ENCODE data around the gene PSMA6. TPM values are rescaled to one million over a fixed set of nuclear protein-coding genes. Genes with fewer than 3 reads are reported as not detected.
"Not testable (repeated sequence)": the region's sequence is repeated elsewhere in the genome, so short reads cannot be mapped to it uniquely, and the experiment has no call there.

PSMA6 gene
- total and polyA plus RNA-seq, 2 donors (not counting 1 experiment from before 2014, with no cell fraction given): 190 to 225 TPM

GRCh38 chr14:35248476-35248788, 43.8 kb upstream of the PSMA6 start:
- Histone ChIP-seq H3K79me2 (ENCODE audit: control insufficient read depth, insufficient read depth, low read length) (no peaks in the 10 kb centered on the region), H3K4me1 (ENCODE audit: control insufficient read depth, extremely low read depth, insufficient read depth, low read length) (no peaks in the 10 kb centered on the region), H3K4me2 (ENCODE audit: extremely low read depth, insufficient read depth, low read length) (no peak overlapping the region), H3K9me3 (ENCODE audit: control insufficient read depth, insufficient read depth, low read depth, low read length) (no peaks in the 10 kb centered on the region), H3K27ac (ENCODE audit: insufficient read depth, low read length) (no peak overlapping the region), H3K9ac (ENCODE audit: insufficient read depth, low read length) (no peak overlapping the region), H3K4me3 (replicated peaks in 1 of 4; ENCODE audit: control extremely low read depth in 1 of 4, insufficient read depth in 1 of 4, low read depth in 3 of 4, low read length in 4 of 4) (no peak overlapping the region), H4K20me1 (ENCODE audit: control insufficient read depth, extremely low read depth, insufficient read depth, low read length) (no peaks in the 10 kb centered on the region), H3K27me3 (ENCODE audit: control insufficient read depth, insufficient read depth, low read length) (no peaks in the 10 kb centered on the region), H2AFZ (ENCODE audit: low read length) (no peak overlapping the region), H3K36me3 (ENCODE audit: control insufficient read depth, insufficient read depth, low read length) (no peaks in the 10 kb centered on the region)
- no peak for DNase-seq (ENCODE audit: low read depth in 2 of 2)
- no peak for TF ChIP-seq EZH2 (IDR thresholded peaks at IDR 0.05; ENCODE audit: low read length, missing control alignments)
- TF ChIP-seq CTCF (conservative IDR thresholded peaks at IDR 0.05 in 1 of 2, IDR thresholded peaks at IDR 0.05 in 1 of 2; ENCODE audit: low read depth in 1 of 2, low read length in 2 of 2): no peak

- Histone ChIP-seq H3K27me3 (ENCODE audit: control insufficient read depth, insufficient read depth, low read length) (no peaks in the 10 kb centered on the region), H3K9me3 (ENCODE audit: control insufficient read depth, insufficient read depth, low read depth, low read length) (no peaks in the 10 kb centered on the region), H3K27ac (ENCODE audit: insufficient read depth, low read length) (no peak overlapping the region), H3K4me1 (ENCODE audit: control insufficient read depth, extremely low read depth, insufficient read depth, low read length) (no peaks in the 10 kb centered on the region), H3K4me2 (ENCODE audit: extremely low read depth, insufficient read depth, low read length) (no peak overlapping the region), H2AFZ (ENCODE audit: low read length) (no peak overlapping the region), H3K4me3 (replicated peaks in 1 of 4; ENCODE audit: control extremely low read depth in 1 of 4, insufficient read depth in 1 of 4, low read depth in 3 of 4, low read length in 4 of 4) (no peak overlapping the region), H3K79me2 (ENCODE audit: control insufficient read depth, insufficient read depth, low read length) (no peaks in the 10 kb centered on the region), H4K20me1 (ENCODE audit: control insufficient read depth, extremely low read depth, insufficient read depth, low read length) (no peaks in the 10 kb centered on the region), H3K36me3 (ENCODE audit: control insufficient read depth, insufficient read depth, low read length) (no peaks in the 10 kb centered on the region), H3K9ac (ENCODE audit: insufficient read depth, low read length) (no peak overlapping the region)
- no peak for DNase-seq (ENCODE audit: low read depth in 2 of 2)
- TF ChIP-seq CTCF (conservative IDR thresholded peaks at IDR 0.05 in 1 of 2, IDR thresholded peaks at IDR 0.05 in 1 of 2; ENCODE audit: low read depth in 1 of 2, low read length in 2 of 2) (no peak), EZH2 (IDR thresholded peaks at IDR 0.05; ENCODE audit: low read length, missing control alignments) (no peak)
Measured at GRCh38 chr14:35250319-35250718, 41.9 kb upstream of the PSMA6 start.

GRCh38 chr14:35252451-35252868, 39.7 kb upstream of the PSMA6 start:
- H3K4me1 ChIP-seq (ENCODE audit: control insufficient read depth, extremely low read depth, insufficient read depth, low read length): no peaks in the 10 kb centered on the region
- H3K79me2 ChIP-seq (ENCODE audit: control insufficient read depth, insufficient read depth, low read length): no peaks in the 10 kb centered on the region
- no peak overlapping the region for H3K9ac ChIP-seq (ENCODE audit: insufficient read depth, low read length)
- TF ChIP-seq CTCF (conservative IDR thresholded peaks at IDR 0.05 in 1 of 2, IDR thresholded peaks at IDR 0.05 in 1 of 2; ENCODE audit: low read depth in 1 of 2, low read length in 2 of 2): no peak
- no peak for TF ChIP-seq EZH2 (IDR thresholded peaks at IDR 0.05; ENCODE audit: low read length, missing control alignments)
- H2AFZ ChIP-seq (ENCODE audit: low read length): no peak overlapping the region
- H3K9me3 ChIP-seq (ENCODE audit: control insufficient read depth, insufficient read depth, low read depth, low read length): no peaks in the 10 kb centered on the region
- DNase-seq (ENCODE audit: low read depth in 2 of 2): no peak
- no peak overlapping the region for H3K4me3 ChIP-seq (replicated peaks in 1 of 4; ENCODE audit: control extremely low read depth in 1 of 4, insufficient read depth in 1 of 4, low read depth in 3 of 4, low read length in 4 of 4)
- H3K27me3 ChIP-seq (ENCODE audit: control insufficient read depth, insufficient read depth, low read length): no peaks in the 10 kb centered on the region
- H3K27ac ChIP-seq (ENCODE audit: insufficient read depth, low read length): no peak overlapping the region
- H4K20me1 ChIP-seq (ENCODE audit: control insufficient read depth, extremely low read depth, insufficient read depth, low read length): peaks cover under 1% of the 10 kb centered on the region
- H3K36me3 ChIP-seq (ENCODE audit: control insufficient read depth, insufficient read depth, low read length): no peaks in the 10 kb centered on the region
- H3K4me2 ChIP-seq (ENCODE audit: extremely low read depth, insufficient read depth, low read length): no peak overlapping the region

GRCh38 chr14:35253056-35253455, 39.1 kb upstream of the PSMA6 start:
- not testable (repeated sequence) for H2AFZ ChIP-seq (ENCODE audit: low read length); DNase-seq (ENCODE audit: low read depth in 2 of 2); H3K79me2 ChIP-seq (ENCODE audit: control insufficient read depth, insufficient read depth, low read length); H3K36me3 ChIP-seq (ENCODE audit: control insufficient read depth, insufficient read depth, low read length); H3K4me2 ChIP-seq (ENCODE audit: extremely low read depth, insufficient read depth, low read length); H4K20me1 ChIP-seq (ENCODE audit: control insufficient read depth, extremely low read depth, insufficient read depth, low read length); H3K4me3 ChIP-seq (replicated peaks in 1 of 4; ENCODE audit: control extremely low read depth in 1 of 4, insufficient read depth in 1 of 4, low read depth in 3 of 4, low read length in 4 of 4); H3K27ac ChIP-seq (ENCODE audit: insufficient read depth, low read length); H3K4me1 ChIP-seq (ENCODE audit: control insufficient read depth, extremely low read depth, insufficient read depth, low read length); H3K27me3 ChIP-seq (ENCODE audit: control insufficient read depth, insufficient read depth, low read length); H3K9me3 ChIP-seq (ENCODE audit: control insufficient read depth, insufficient read depth, low read depth, low read length); H3K9ac ChIP-seq (ENCODE audit: insufficient read depth, low read length)

- not testable (repeated sequence) for H3K4me3 ChIP-seq (replicated peaks in 1 of 4; ENCODE audit: control extremely low read depth in 1 of 4, insufficient read depth in 1 of 4, low read depth in 3 of 4, low read length in 4 of 4); H2AFZ ChIP-seq (ENCODE audit: low read length); H3K4me1 ChIP-seq (ENCODE audit: control insufficient read depth, extremely low read depth, insufficient read depth, low read length); H3K4me2 ChIP-seq (ENCODE audit: extremely low read depth, insufficient read depth, low read length); H4K20me1 ChIP-seq (ENCODE audit: control insufficient read depth, extremely low read depth, insufficient read depth, low read length); DNase-seq (ENCODE audit: low read depth in 2 of 2); H3K9me3 ChIP-seq (ENCODE audit: control insufficient read depth, insufficient read depth, low read depth, low read length); H3K79me2 ChIP-seq (ENCODE audit: control insufficient read depth, insufficient read depth, low read length); H3K9ac ChIP-seq (ENCODE audit: insufficient read depth, low read length); H3K27me3 ChIP-seq (ENCODE audit: control insufficient read depth, insufficient read depth, low read length); H3K36me3 ChIP-seq (ENCODE audit: control insufficient read depth, insufficient read depth, low read length); H3K27ac ChIP-seq (ENCODE audit: insufficient read depth, low read length)
Measured at GRCh38 chr14:35254034-35254622, 38.1 kb upstream of the PSMA6 start.
